ENCODE results near the gene THSD4.

DNA sequence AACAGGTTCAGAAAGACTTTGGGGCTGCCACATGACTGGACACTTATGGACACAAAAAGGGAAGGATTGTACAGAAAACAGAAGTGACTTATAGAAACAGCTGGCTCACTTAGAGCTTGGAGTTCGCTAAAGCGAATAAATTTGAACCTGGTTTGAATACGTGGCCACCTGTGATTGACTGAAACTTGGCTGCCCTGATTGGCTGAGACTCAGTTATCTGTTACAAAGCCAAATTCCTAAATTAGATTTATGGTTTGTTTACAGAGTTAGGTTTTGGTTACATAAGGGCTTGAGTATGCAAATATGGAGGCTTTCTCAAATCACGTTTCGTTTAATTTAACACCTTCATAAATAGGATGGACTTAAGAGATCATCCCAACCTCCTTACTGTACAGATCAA is 270.2 kb downstream of the THSD4 start:
- TF ChIP-seq, protein P1, sequence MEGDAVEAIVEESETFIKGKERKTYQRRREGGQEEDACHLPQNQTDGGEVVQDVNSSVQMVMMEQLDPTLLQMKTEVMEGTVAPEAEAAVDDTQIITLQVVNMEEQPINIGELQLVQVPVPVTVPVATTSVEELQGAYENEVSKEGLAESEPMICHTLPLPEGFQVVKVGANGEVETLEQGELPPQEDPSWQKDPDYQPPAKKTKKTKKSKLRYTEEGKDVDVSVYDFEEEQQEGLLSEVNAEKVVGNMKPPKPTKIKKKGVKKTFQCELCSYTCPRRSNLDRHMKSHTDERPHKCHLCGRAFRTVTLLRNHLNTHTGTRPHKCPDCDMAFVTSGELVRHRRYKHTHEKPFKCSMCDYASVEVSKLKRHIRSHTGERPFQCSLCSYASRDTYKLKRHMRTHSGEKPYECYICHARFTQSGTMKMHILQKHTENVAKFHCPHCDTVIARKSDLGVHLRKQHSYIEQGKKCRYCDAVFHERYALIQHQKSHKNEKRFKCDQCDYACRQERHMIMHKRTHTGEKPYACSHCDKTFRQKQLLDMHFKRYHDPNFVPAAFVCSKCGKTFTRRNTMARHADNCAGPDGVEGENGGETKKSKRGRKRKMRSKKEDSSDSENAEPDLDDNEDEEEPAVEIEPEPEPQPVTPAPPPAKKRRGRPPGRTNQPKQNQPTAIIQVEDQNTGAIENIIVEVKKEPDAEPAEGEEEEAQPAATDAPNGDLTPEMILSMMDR (conservative IDR thresholded peaks at IDR 0.05 in 1 of 2, IDR thresholded peaks at IDR 0.05 in 1 of 2; ENCODE audit: extremely low read depth in 1 of 2, insufficient read depth in 1 of 2, low read depth in 1 of 2, low read length in 2 of 2), result no peak
- TF ChIP-seq EZH2 (IDR thresholded peaks at IDR 0.05; ENCODE audit: borderline replicate concordance, low read length), result no peak
